HUES64 (cell line): ENCODE results near the gene ICOSLG.
"Not testable (repeated sequence)": the region's sequence is repeated elsewhere in the genome, so short reads cannot be mapped to it uniquely, and the experiment has no call there.

Experiments
- H3K27ac ChIP-seq: 2 replicates; pipeline ENCODE4 v1.7.0; 2013; ENCODE audit warnings: low read depth, low read length, inconsistent platforms
- H3K27me3 ChIP-seq: 2 replicates; pipeline ENCODE4 v1.6.1; 2013; ENCODE audit warnings: mild to moderate bottlenecking, low read length; ENCODE audit not compliant: insufficient read depth
- H3K36me3 ChIP-seq: 2 replicates; pipeline ENCODE4 v1.6.1; 2013; ENCODE audit warnings: mild to moderate bottlenecking, low read length; ENCODE audit not compliant: insufficient read depth
- H3K4me1 ChIP-seq: 2 replicates; pipeline ENCODE4 v1.6.1; 2013; ENCODE audit warnings: mild to moderate bottlenecking, low read length, moderate library complexity; ENCODE audit not compliant: insufficient read depth
- H3K4me3 ChIP-seq: 2 replicates; pipeline ENCODE4 v1.5.1; 2013; ENCODE audit warnings: mild to moderate bottlenecking, low read length, moderate library complexity
- H3K9ac ChIP-seq: 2 replicates; pipeline ENCODE4 v1.6.1; 2013; ENCODE audit warnings: mild to moderate bottlenecking, low read depth, low read length
- H3K9me3 ChIP-seq: 2 replicates; pipeline ENCODE4 v1.6.1; 2013; ENCODE audit warnings: low read depth, low read length; ENCODE audit not compliant: insufficient read depth
- WGBS: fragments of 150-250, 120-280 bp; methylation state at CpG from one replicate; pipeline ENCODE4 v1.1.7; 2013; ENCODE audit warnings: missing lambda C conversion rate; 5-methylcytosine and 5-hydroxymethylcytosine counted together

ICOSLG gene

GRCh38 chr21:44194888-44195287 lies 45.9 kb downstream of the ICOSLG start:
- not testable (repeated sequence) for H3K4me3 ChIP-seq, H3K36me3 ChIP-seq, H3K4me1 ChIP-seq, H3K27me3 ChIP-seq, H3K9me3 ChIP-seq, H3K27ac ChIP-seq, H3K9ac ChIP-seq
- WGBS = no CpG with 5 or more reads among the region's 9 CpGs

- H3K36me3 ChIP-seq, H3K9me3 ChIP-seq, H3K4me3 ChIP-seq, H3K9ac ChIP-seq, H3K27ac ChIP-seq, H3K27me3 ChIP-seq, H3K4me1 ChIP-seq: not testable (repeated sequence)
- no CpG with 5 or more reads among the region's 9 CpGs for WGBS
These were observed 46.3 kb downstream of the ICOSLG start for GRCh38 chr21:44194451-44194850.

- H3K4me3 ChIP-seq, H3K27me3 ChIP-seq, H3K4me1 ChIP-seq, H3K9me3 ChIP-seq, H3K36me3 ChIP-seq, H3K27ac ChIP-seq, H3K9ac ChIP-seq: not testable (repeated sequence)
- no CpG with 5 or more reads among the region's 5 CpGs for WGBS
These were observed 47.6 kb downstream of the ICOSLG start for GRCh38 chr21:44193108-44193507.

GRCh38 chr21:44190349-44191271 lies 50.1 kb downstream of the ICOSLG start:
- not testable (repeated sequence) for H3K4me3 ChIP-seq, H3K4me1 ChIP-seq, H3K9me3 ChIP-seq, H3K27ac ChIP-seq, H3K36me3 ChIP-seq, H3K27me3 ChIP-seq, H3K9ac ChIP-seq
- WGBS = no CpG with 5 or more reads among the region's 12 CpGs

GRCh38 chr21:44184862-44185261 lies 55.9 kb downstream of the ICOSLG start:
- not testable (repeated sequence) for H3K9me3 ChIP-seq, H3K36me3 ChIP-seq, H3K4me3 ChIP-seq, H3K4me1 ChIP-seq, H3K9ac ChIP-seq, H3K27ac ChIP-seq, H3K27me3 ChIP-seq
- no CpG with 5 or more reads among the region's 7 CpGs for WGBS

- not testable (repeated sequence) for H3K4me3 ChIP-seq, H3K36me3 ChIP-seq, H3K9me3 ChIP-seq, H3K4me1 ChIP-seq, H3K27ac ChIP-seq, H3K27me3 ChIP-seq, H3K9ac ChIP-seq
- WGBS = no CpG with 5 or more reads among the region's 8 CpGs
These were observed 58.5 kb downstream of the ICOSLG start for GRCh38 chr21:44182202-44182601.

GRCh38 chr21:44181506-44181905 lies 59.2 kb downstream of the ICOSLG start:
- H3K9ac ChIP-seq, H3K9me3 ChIP-seq, H3K27ac ChIP-seq, H3K4me3 ChIP-seq, H3K4me1 ChIP-seq, H3K27me3 ChIP-seq, H3K36me3 ChIP-seq: not testable (repeated sequence)
- no CpG with 5 or more reads among the region's 4 CpGs for WGBS

GRCh38 chr21:44176127-44176526 lies 64.6 kb downstream of the ICOSLG start:
- no CpG with 5 or more reads among the region's 14 CpGs for WGBS
- not testable (repeated sequence) for H3K9me3 ChIP-seq, H3K4me1 ChIP-seq

GRCh38 chr21:44175189-44175588 lies 65.6 kb downstream of the ICOSLG start:
- not testable (repeated sequence) for H3K9me3 ChIP-seq, H3K4me1 ChIP-seq, H3K27me3 ChIP-seq, H3K4me3 ChIP-seq, H3K9ac ChIP-seq, H3K27ac ChIP-seq, H3K36me3 ChIP-seq
- WGBS = no CpG with 5 or more reads among the region's 17 CpGs

More at GRCh38 chr21:44176127-44176526, 64.6 kb downstream of the ICOSLG start:
- not testable (repeated sequence) for H3K27ac ChIP-seq, H3K4me3 ChIP-seq, H3K9ac ChIP-seq, H3K36me3 ChIP-seq, H3K27me3 ChIP-seq
